ENCODE results near the gene CEP68. TPM values are rescaled to one million over a fixed set of nuclear protein-coding genes. Genes with fewer than 3 reads are reported as not detected.
"Not testable (repeated sequence)": the region's sequence is repeated elsewhere in the genome, so short reads cannot be mapped to it uniquely, and the experiment has no call there.

Gene CEP68
- total RNA-seq, 4 donors from 2014 or later = 3.9 to 17.4 (median 8.6) TPM

- no peak for DNase-seq
- H3K27ac ChIP-seq = peak overlapping the region in 1 of 4 donors; percentile 29
- H3K9me3 ChIP-seq = no peaks in the 10 kb centered on the region
- H3K36me3 ChIP-seq = no peaks in the 10 kb centered on the region
- peaks cover 0 to 5% (median 0%) of the 10 kb centered on the region in 3 donors for H3K4me1 ChIP-seq
- peak overlapping the region in 1 of 4 donors; percentile 12 for H3K4me3 ChIP-seq
- no peaks in the 10 kb centered on the region for H3K27me3 ChIP-seq
- intact Hi-C loops (cut with DNase I) = no loop called here
- 48 to 64% methylated on average over 7 to 8 of the region's 8 CpGs for WGBS, 2 donors
- no peak for TF ChIP-seq CTCF (IDR thresholded peaks at IDR 0.05)
- TF ChIP-seq POLR2A (IDR thresholded peaks at IDR 0.05) = no peak
Observed at GRCh38 chr2:65031341-65032018, 24.7 kb upstream of the CEP68 start.

GRCh38 chr2:65032019-65032975 lies 23.9 kb upstream of the CEP68 start:
- TF ChIP-seq CTCF (IDR thresholded peaks at IDR 0.05) (no peak), POLR2A (IDR thresholded peaks at IDR 0.05) (no peak)
- Histone ChIP-seq H3K9me3 (no peaks in the 10 kb centered on the region), H3K4me3 (peak overlapping the region in 1 of 4 donors; percentile 12), H3K4me1 (peaks cover 0 to 5% (median 0%) of the 10 kb centered on the region in 3 donors), H3K27me3 (no peaks in the 10 kb centered on the region), H3K36me3 (no peaks in the 10 kb centered on the region), H3K27ac (peak overlapping the region in 1 of 4 donors; percentile 29)
- 54 to 66% methylated on average over 9 to 11 of the region's 13 CpGs for WGBS, 2 donors
- intact Hi-C loops (cut with DNase I) = no loop called here
- DNase-seq = no peak

GRCh38 chr2:65033178-65033577 lies 23.0 kb upstream of the CEP68 start:
- no peak overlapping the region for H3K4me3 ChIP-seq
- intact Hi-C loops (cut with DNase I) = no loop called here

GRCh38 chr2:65033667-65034066 lies 22.5 kb upstream of the CEP68 start:
- intact Hi-C loops (cut with DNase I); H3K36me3 ChIP-seq; H3K4me3 ChIP-seq; DNase-seq; H3K27ac ChIP-seq; H3K4me1 ChIP-seq; H3K9me3 ChIP-seq; H3K27me3 ChIP-seq: not testable (repeated sequence)
- WGBS, 2 donors = 87 to 100% methylated on average over 3 to 4 of the region's 4 CpGs

More at GRCh38 chr2:65033178-65033577, 23.0 kb upstream of the CEP68 start:
- 80 to 86% methylated on average over 4 of the region's 4 CpGs for WGBS, 2 donors
- Histone ChIP-seq H3K27me3 (no peaks in the 10 kb centered on the region), H3K4me1 (peaks cover 0 to 4% (median 0%) of the 10 kb centered on the region in 3 donors), H3K36me3 (no peaks in the 10 kb centered on the region), H3K27ac (no peak overlapping the region), H3K9me3 (no peaks in the 10 kb centered on the region)
- DNase-seq = no peak
- no peak for TF ChIP-seq CTCF (IDR thresholded peaks at IDR 0.05)
- TF ChIP-seq POLR2A (IDR thresholded peaks at IDR 0.05) = no peak

- intact Hi-C loops (cut with DNase I) = no loop called here
- no peak for DNase-seq
- peaks cover 0 to 5% (median 0%) of the 10 kb centered on the region in 3 donors for H3K4me1 ChIP-seq
- no peak overlapping the region for H3K27ac ChIP-seq
- H3K4me3 ChIP-seq = no peak overlapping the region
- no peaks in the 10 kb centered on the region for H3K9me3 ChIP-seq
- WGBS, 2 donors = 75 to 77% methylated on average over 6 of the region's 6 CpGs
- H3K36me3 ChIP-seq = no peaks in the 10 kb centered on the region
- no peak for TF ChIP-seq CTCF (IDR thresholded peaks at IDR 0.05)
- TF ChIP-seq POLR2A (IDR thresholded peaks at IDR 0.05) = no peak
- H3K27me3 ChIP-seq = no peaks in the 10 kb centered on the region
Observed at GRCh38 chr2:65035351-65035943, 20.8 kb upstream of the CEP68 start.

Measured in esophagus squamous epithelium (tissue), 5 donors.